Breast epithelium (tissue), 3 donors: ENCODE measurements around the gene CNTNAP2.

Experiments
- CTCF ChIP-seq, 3 donors: fragments of 450-650 bp; IDR thresholded peaks; one replicate each; pipeline ENCODE4 v1.5.1; 2016 to 2017; ENCODE audit warnings: antibody characterized with exemption in 3 of 3, mild to moderate bottlenecking in 3 of 3, moderate library complexity in 3 of 3
- POLR2A ChIP-seq: fragments of 450-650 bp; IDR thresholded peaks from one replicate; pipeline ENCODE4 v1.6.1; 2016; ENCODE audit warnings: antibody characterized with exemption, mild to moderate bottlenecking, moderate library complexity

- TF ChIP-seq CTCF (IDR thresholded peaks at IDR 0.05) (no peak), POLR2A (no peak)
Observed at GRCh38 chr7:147639037-147639436, 1522.4 kb downstream of the CNTNAP2 start.
